ENCODE measurements around the gene WWOX. TPM values are rescaled to one million over a fixed set of nuclear protein-coding genes. Genes with fewer than 3 reads are reported as not detected.

WWOX gene
- total and polyA plus RNA-seq, 2 of the 13 experiments (the other 11 are each of a cell fraction or from before 2014, with no cell fraction given): 9.1 to 37.4 TPM

GRCh38 chr16:78770353-78771091 lies 671.1 kb downstream of the WWOX start (continued):
- TF ChIP-seq ZNF354B (CRISPR knock-in tag; IDR thresholded peaks at IDR 0.05): no peak
- TF ChIP-seq CENPX (CRISPR knock-in tag; IDR thresholded peaks at IDR 0.05): no peak
- TF ChIP-seq NFKB2 (CRISPR knock-in tag; IDR thresholded peaks at IDR 0.05; ENCODE audit: borderline replicate concordance): 0 out of 2 replicates have a peak, but pooled peaks have one; percentile 53
- no peak for TF ChIP-seq REXO4 (CRISPR knock-in tag; IDR thresholded peaks at IDR 0.05; ENCODE audit: borderline replicate concordance)
- TF ChIP-seq RCOR2 (CRISPR knock-in tag; IDR thresholded peaks at IDR 0.05): no peak
- TF ChIP-seq HOXD1 (CRISPR knock-in tag; IDR thresholded peaks at IDR 0.05): no peak
- TF ChIP-seq U2AF1 (optimal IDR thresholded peaks at IDR 0.05; ENCODE audit: low read depth, low read length): no peak
- TF ChIP-seq ZNF652 (CRISPR knock-in tag; IDR thresholded peaks at IDR 0.05; ENCODE audit: borderline replicate concordance, low read depth): no peak
- peak; percentile 45; the same call in 1 of the 2 replicates for TF ChIP-seq KLF11 (CRISPR knock-in tag; IDR thresholded peaks at IDR 0.05)
- no peak for TF ChIP-seq ZNF451 (CRISPR knock-in tag; IDR thresholded peaks at IDR 0.05)
- TF ChIP-seq POLR2AphosphoS5 (IDR thresholded peaks at IDR 0.05; ENCODE audit: low read depth, low read length): no peak
- no peak for TF ChIP-seq SYNCRIP (IDR thresholded peaks at IDR 0.05; ENCODE audit: insufficient read depth, low read depth, low read length)
- TF ChIP-seq ARNT2 (CRISPR knock-in tag; IDR thresholded peaks at IDR 0.05; ENCODE audit: low read depth): no peak; the same call in none of the 2 replicates
- no peak for TF ChIP-seq ZNF136 (CRISPR knock-in tag; IDR thresholded peaks at IDR 0.05; ENCODE audit: low read depth)
- TF ChIP-seq ZFP82 (CRISPR knock-in tag; IDR thresholded peaks at IDR 0.05; ENCODE audit: borderline replicate concordance): no peak
- TF ChIP-seq KLF13 (CRISPR knock-in tag; IDR thresholded peaks at IDR 0.05): peak; percentile 89; the same call in 1 of the 2 replicates
- TF ChIP-seq KIAA2018 (CRISPR knock-in tag; IDR thresholded peaks at IDR 0.05; ENCODE audit: borderline replicate concordance): no peak
- no peak for TF ChIP-seq CREBL2 (CRISPR knock-in tag; IDR thresholded peaks at IDR 0.05; ENCODE audit: borderline replicate concordance)
- no peak for TF ChIP-seq ZNF18 (CRISPR knock-in tag; IDR thresholded peaks at IDR 0.05; ENCODE audit: insufficient replicate concordance)
